Prostate gland (tissue), 2 donors: ENCODE results near the gene TEX53. TPM values are rescaled to one million over a fixed set of nuclear protein-coding genes. Genes with fewer than 3 reads are reported as not detected.

Source experiments
- DNase-seq: peaks from one replicate; pipeline ENCODE4 v3.0.0-alpha.2; 2019; ENCODE audit warnings: low spot score
- H3K27ac ChIP-seq, 2 donors: fragments of 200-600 bp; sonication (generic); 2 replicates each; pipeline ENCODE4 v1.5.1; 2017 to 2019
- H3K27me3 ChIP-seq: fragments of 200-600 bp; sonication (generic); replicated peaks from 2 replicates; pipeline ENCODE4 v1.5.1; 2019; ENCODE audit not compliant: insufficient read depth
- H3K36me3 ChIP-seq, 2 donors: fragments of 200-600 bp; sonication (generic); 1 replicate in 1 of 2; 2 replicates in 1 of 2; pipeline versions ENCODE4 v1.5.1 to v1.8.1; 2017 to 2019
- H3K4me1 ChIP-seq: fragments of 200-600 bp; sonication (generic); replicated peaks from 2 replicates; pipeline ENCODE4 v1.5.1; 2019
- H3K4me3 ChIP-seq, 2 donors: fragments of 200-600 bp; sonication (generic); 2 replicates each; pipeline ENCODE4 v1.5.1; 2017 to 2019
- H3K9me3 ChIP-seq: fragments of 200-600 bp; sonication (generic); 2 replicates; pipeline ENCODE4 v1.5.1; 2017
- POLR2A ChIP-seq: fragments of 450-650 bp; IDR thresholded peaks from one replicate; pipeline ENCODE4 v1.6.1; 2016; ENCODE audit warnings: antibody characterized with exemption, mild to moderate bottlenecking
- POLR2AphosphoS5 ChIP-seq: sonication (generic); formaldehyde crosslinking; IDR thresholded peaks from one replicate; pipeline ENCODE4 v1.6.1; 2017; ENCODE audit warnings: antibody characterized with exemption
- WGBS: methylation state at CpG from one replicate; pipeline ENCODE4 v1.1.5; 2018; 5-methylcytosine and 5-hydroxymethylcytosine counted together
- intact Hi-C: fragments of 100-400 bp; cut with DNase I; formaldehyde crosslinking; loops from one replicate; pipeline ENCODE4 v1.14.2; 2022
- total RNA-seq, 2 donors: library from RNA; depleted of rRNA; stranded (reverse); fragments of >200 nt; gene quantifications; one replicate each; pipeline ENCODE4 v1.1.0, GENCODE V29; 2016
- TF ChIP-seq, protein P1 (sequence below), 4 experiments: fragments of 200-600 bp in 2 of 4; fragments of 450-650 bp in 2 of 4; sonication (generic) in 2 of 4; IDR thresholded peaks; 1 replicate in 3 of 4; 2 replicates in 1 of 4; pipeline ENCODE4 v1.5.1; 2016 to 2019; ENCODE audit warnings: antibody characterized with exemption in 4 of 4, mild to moderate bottlenecking in 2 of 4, moderate library complexity in 2 of 4

Gene TEX53
- total RNA-seq, 2 donors from 2014 or later, result not detected

DNA sequence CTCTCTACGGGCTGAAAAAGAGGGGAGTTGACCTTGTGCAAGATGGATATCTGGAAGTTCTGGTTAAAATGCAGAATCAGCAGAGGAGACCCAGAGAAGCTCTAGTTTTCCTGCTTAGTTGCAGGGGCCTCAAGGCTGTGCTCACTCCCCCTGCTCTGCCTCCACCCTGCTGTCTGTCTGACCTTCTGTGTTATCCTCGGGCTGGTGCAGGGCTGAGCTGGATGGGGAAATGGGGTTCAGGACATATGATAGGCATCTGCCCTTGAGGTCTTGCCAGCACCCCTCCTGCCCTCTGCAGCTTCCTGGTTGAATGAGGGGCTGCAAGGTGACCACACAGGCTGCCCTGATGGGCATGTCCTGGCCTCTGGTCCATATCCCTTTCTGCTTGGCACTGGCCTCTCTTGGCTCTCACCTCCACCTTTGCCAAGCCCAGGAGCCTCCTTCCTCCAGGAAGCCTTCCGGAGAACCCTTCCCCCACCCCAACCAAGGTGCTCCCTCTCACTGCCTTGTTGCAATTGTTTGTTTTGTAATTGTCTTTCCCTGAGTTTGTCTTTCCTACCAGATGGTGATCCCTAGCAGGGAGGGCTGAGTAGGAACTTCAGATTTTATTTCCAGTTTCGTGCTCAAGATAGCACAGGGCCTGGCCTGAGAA lies 45.2 kb downstream of the TEX53 start:
- intact Hi-C loops, result loop anchor here (10.0 kb wide), 1 partner anchor 218 kb away; no protein-coding TSS in a partner anchor
- H3K9me3 ChIP-seq, result no peaks in the 10 kb centered on the region
- H3K27ac ChIP-seq, result peak overlapping the region; percentile 97 to 98
- peak overlapping the region; percentile 61 to 68 for H3K4me3 ChIP-seq
- WGBS, result 22% methylated on average over 4 of the region's 4 CpGs
- H3K27me3 ChIP-seq, result no peaks in the 10 kb centered on the region
- peaks cover 16% of the 10 kb centered on the region for H3K4me1 ChIP-seq
- no peak for TF ChIP-seq POLR2AphosphoS5
- no peak for TF ChIP-seq POLR2A
- TF ChIP-seq, protein P1, sequence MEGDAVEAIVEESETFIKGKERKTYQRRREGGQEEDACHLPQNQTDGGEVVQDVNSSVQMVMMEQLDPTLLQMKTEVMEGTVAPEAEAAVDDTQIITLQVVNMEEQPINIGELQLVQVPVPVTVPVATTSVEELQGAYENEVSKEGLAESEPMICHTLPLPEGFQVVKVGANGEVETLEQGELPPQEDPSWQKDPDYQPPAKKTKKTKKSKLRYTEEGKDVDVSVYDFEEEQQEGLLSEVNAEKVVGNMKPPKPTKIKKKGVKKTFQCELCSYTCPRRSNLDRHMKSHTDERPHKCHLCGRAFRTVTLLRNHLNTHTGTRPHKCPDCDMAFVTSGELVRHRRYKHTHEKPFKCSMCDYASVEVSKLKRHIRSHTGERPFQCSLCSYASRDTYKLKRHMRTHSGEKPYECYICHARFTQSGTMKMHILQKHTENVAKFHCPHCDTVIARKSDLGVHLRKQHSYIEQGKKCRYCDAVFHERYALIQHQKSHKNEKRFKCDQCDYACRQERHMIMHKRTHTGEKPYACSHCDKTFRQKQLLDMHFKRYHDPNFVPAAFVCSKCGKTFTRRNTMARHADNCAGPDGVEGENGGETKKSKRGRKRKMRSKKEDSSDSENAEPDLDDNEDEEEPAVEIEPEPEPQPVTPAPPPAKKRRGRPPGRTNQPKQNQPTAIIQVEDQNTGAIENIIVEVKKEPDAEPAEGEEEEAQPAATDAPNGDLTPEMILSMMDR (IDR thresholded peaks at IDR 0.05), result no peak
- no peaks in the 10 kb centered on the region for H3K36me3 ChIP-seq
- DNase-seq, result no peak

DNA sequence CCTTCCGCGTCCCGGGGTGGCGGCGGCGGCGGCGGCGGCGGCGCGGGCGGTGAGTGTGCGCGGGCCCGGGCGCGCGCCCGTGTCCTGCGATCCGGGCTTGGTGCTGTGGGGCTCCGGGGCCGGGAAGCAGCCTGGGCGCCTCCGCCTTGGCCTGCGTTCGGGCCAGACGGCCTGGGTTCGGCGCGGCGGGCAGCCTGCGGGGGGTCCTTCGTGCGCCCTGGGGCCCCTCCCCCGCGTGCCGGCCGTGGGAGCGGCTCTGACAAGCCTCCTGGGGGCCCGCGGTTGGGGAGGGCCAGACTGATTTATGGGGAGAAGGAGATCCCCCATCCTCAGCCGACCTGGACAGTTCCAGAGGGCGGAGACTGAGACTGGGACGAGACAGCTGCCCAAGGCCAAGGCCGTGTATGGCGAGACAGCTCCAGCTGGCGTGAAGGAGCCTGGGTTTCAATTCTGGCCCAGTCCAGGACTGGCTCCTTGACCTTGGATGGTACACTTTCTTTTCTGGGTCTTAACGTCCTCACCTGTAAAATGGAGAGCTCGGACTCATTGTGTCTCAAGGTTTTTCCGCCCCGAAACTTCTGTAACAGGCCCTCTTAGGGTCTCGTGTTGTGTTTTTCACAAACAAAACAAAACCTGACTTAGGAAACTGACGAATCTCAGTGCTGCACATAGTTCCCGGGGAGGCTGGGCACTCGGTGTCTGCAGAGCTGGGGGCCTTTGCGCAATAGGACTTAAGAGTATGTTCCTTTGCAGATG lies 45.9 kb downstream of the TEX53 start:
- intact Hi-C loops, result loop anchor here (10.0 kb wide), 1 partner anchor 217 kb away; no protein-coding TSS in a partner anchor
- H3K4me3 ChIP-seq, result peak overlapping the region; percentile 61 to 68
- H3K36me3 ChIP-seq, result no peaks in the 10 kb centered on the region
- WGBS, result 4% methylated on average over 20 of the region's 58 CpGs
- peak; percentile 26 for TF ChIP-seq POLR2A
- TF ChIP-seq, protein P1 (IDR thresholded peaks at IDR 0.05), result peak in 1 of 4 experiments; percentile 2
- no peak for TF ChIP-seq POLR2AphosphoS5
- no peaks in the 10 kb centered on the region for H3K27me3 ChIP-seq
- peak; percentile 59 for DNase-seq
- no peaks in the 10 kb centered on the region for H3K9me3 ChIP-seq
- H3K27ac ChIP-seq, result peak overlapping the region; percentile 97 to 98
- H3K4me1 ChIP-seq, result peaks cover 15% of the 10 kb centered on the region

DNA sequence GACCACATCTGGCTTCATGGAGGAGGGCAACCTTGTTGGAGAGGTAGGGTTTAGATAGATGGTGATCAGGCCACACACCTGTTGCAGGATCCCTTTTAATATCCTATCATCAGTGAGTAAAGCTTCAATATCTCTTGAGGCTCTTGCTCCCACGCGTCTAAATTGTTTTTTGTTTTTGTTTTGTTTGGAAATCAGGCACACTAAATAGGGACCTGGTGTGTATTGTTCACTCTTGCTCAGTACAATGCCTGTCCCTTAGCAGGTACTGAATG lies 49.1 kb downstream of the TEX53 start:
- intact Hi-C loops, result no loop called here

DNA sequence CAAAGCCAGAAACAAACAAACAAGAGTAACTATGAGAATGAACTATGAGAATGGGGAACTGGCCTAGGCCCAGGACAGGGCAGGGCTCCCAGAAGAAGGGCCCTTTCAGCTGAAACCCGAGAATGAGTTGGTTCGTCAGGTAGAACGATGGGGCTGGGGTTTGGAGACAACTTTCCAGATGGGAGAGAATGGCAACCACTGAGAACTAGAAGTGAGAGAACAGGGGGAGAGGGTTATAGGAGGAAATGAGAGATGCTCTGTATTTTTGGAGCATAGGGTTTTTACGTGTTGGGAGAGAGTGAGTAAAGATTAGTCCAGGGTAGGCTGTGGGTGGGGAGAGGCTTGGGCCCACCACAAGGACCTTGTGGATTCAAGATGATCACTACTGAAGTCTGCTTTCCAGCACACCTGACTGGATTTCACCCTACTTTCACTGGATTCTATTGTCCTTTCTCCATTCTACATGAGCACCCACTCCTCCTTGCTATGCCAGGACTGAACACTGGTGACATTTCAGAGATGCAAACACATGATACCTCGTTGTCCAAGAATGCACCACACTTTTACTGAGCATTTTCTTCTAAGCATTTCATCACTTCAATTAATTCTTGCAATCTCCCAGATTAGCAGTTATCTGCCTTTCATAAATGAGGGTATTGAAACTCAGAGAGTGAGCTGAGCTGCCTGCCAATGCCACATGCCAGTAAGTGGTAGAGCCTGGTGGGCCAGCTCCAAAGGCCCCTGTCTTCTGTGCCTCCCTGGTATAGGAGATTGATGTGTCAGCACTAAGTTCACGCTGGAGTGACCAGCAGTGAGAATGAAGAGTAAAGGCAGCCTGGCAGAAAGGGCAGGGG lies 49.7 kb downstream of the TEX53 start:
- 78% methylated on average over 6 of the region's 6 CpGs for WGBS
- Histone ChIP-seq H3K27ac (no peak overlapping the region), H3K9me3 (no peaks in the 10 kb centered on the region), H3K4me3 (no peak overlapping the region), H3K27me3 (no peaks in the 10 kb centered on the region), H3K36me3 (no peaks in the 10 kb centered on the region), H3K4me1 (peaks cover 3% of the 10 kb centered on the region)
- intact Hi-C loops, result no loop called here
- TF ChIP-seq POLR2A, result no peak
- TF ChIP-seq, protein P1 (IDR thresholded peaks at IDR 0.05), result no peak
- no peak for TF ChIP-seq POLR2AphosphoS5
- DNase-seq, result no peak

More for the DNA sequence above, 49.1 kb downstream of the TEX53 start:
- DNase-seq, result no peak
- Histone ChIP-seq H3K4me1 (peaks cover 9% of the 10 kb centered on the region), H3K36me3 (no peaks in the 10 kb centered on the region), H3K9me3 (no peaks in the 10 kb centered on the region), H3K4me3 (no peak overlapping the region), H3K27ac (no peak overlapping the region), H3K27me3 (no peaks in the 10 kb centered on the region)
- 89% methylated on average over 2 of the region's 2 CpGs for WGBS
- no peak for TF ChIP-seq POLR2A

DNA sequence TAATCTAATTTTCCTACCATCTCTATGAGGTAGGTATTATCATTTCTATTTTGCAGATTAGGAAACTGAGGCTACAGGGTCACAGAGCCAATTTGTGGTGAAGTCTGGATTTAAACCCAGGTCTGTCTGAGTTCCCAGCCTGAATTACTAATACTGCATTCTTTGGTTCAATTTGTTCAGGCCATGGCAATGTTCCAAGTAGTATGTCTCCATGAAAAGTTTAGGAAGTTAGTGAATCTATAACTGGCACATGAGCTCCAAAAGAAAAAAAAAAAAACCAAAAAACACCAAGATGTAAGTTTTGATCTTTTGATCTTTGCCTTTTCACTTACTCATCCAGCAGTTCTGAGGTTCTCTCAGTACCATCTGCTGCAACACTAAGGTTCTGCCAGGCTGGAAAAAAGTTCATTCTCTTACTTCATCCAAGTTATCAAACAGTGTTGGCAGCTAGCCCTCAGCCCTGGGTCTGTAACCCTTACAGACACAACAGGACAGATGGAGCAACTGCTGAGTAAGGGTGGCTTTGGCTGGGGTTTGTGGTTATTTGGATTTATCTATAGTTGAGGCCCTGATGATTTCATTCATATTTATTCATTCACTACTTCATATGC lies 50.9 kb downstream of the TEX53 start:
- H3K27me3 ChIP-seq, result no peaks in the 10 kb centered on the region
- H3K36me3 ChIP-seq, result no peaks in the 10 kb centered on the region
- intact Hi-C loops, result no loop called here
- no peaks in the 10 kb centered on the region for H3K4me1 ChIP-seq
- H3K4me3 ChIP-seq, result no peak overlapping the region
- H3K27ac ChIP-seq, result no peak overlapping the region
- DNase-seq, result no peak
- TF ChIP-seq POLR2AphosphoS5 (no peak), POLR2A (no peak)
- TF ChIP-seq, protein P1 (IDR thresholded peaks at IDR 0.05), result no peak
- H3K9me3 ChIP-seq, result no peaks in the 10 kb centered on the region
